Measurements from ENCODE around the gene PRKRIP1. TPM values are rescaled to one million over a fixed set of nuclear protein-coding genes. Genes with fewer than 3 reads are reported as not detected.

PRKRIP1 gene
- total RNA-seq, 1 donor from 2014 or later: 37.3 TPM

DNA sequence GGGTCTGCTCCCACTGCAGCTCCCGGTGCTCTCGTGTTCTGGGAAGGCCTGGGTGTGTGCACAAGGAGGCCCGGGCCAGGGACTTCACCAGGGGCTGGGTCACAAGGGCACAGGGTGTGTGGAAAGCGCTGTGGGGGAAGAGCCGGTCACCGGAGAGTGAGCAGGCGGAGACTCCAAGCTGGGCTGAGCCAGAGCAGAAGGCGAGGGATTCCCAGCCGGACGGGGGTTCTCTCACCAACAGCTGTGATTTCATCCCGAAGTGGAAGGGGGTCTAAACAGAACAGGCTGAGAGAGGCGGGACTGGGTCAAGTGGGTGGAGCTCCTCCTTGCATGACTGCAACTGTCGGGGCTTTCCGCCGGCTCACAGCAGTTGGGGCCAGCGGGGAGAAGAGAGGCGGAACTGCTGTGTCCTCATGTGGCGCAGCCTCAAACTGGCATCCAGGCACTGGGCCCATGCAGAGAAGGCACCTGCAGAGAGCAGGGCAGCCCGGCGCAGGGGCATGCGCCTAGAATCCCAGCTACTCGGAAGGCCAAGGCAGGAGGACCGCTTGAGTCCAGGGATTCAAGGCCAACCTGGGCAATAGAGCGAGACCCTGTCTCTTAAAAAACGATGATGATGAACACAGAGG is 29.6 kb downstream of the PRKRIP1 start:
- H4K20me1 ChIP-seq (ENCODE audit: insufficient read depth, low read length): peaks cover 9% of the 10 kb centered on the region
- H3K27me3 Mint-ChIP-seq (ENCODE audit: low read depth, unreplicated experiment): no peaks in the 10 kb centered on the region
- H3K36me3 ChIP-seq (ENCODE audit: insufficient read depth, low read length): peaks cover 2% of the 10 kb centered on the region
- no peak for FAIRE-seq
- no peak overlapping the region for H3K9ac ChIP-seq (ENCODE audit: low read length)
- DNase-seq (ENCODE audit: low read depth): no peak
- H2AFZ ChIP-seq (ENCODE audit: low read depth, low read length): no peak overlapping the region
- H3K4me2 ChIP-seq (ENCODE audit: low read length): no peak overlapping the region
- no peaks in the 10 kb centered on the region for H3K79me2 ChIP-seq (ENCODE audit: insufficient read depth, low read length)
- H3K27ac Mint-ChIP-seq (ENCODE audit: unreplicated experiment): no peak overlapping the region
- H3K4me3 ChIP-seq (ENCODE audit: insufficient read depth, low read depth, low read length): no peak overlapping the region
- no peaks in the 10 kb centered on the region for H3K9me3 Mint-ChIP-seq (ENCODE audit: unreplicated experiment)
- H3K27me3 ChIP-seq (ENCODE audit: insufficient read depth, low read length): no peaks in the 10 kb centered on the region
- H3K27ac ChIP-seq (ENCODE audit: low read depth, low read length): no peak overlapping the region
- H3K4me1 Mint-ChIP-seq (ENCODE audit: low read depth, unreplicated experiment): peaks cover 7% of the 10 kb centered on the region
- no peaks in the 10 kb centered on the region for H3K9me3 ChIP-seq (ENCODE audit: insufficient read depth, low read depth, low read length)
- peak overlapping the region; percentile 56 for H3K4me3 Mint-ChIP-seq (ENCODE audit: unreplicated experiment)
- H3K4me1 ChIP-seq (ENCODE audit: insufficient read depth, low read length): no peaks in the 10 kb centered on the region
- peaks cover 11% of the 10 kb centered on the region for H3K36me3 Mint-ChIP-seq (ENCODE audit: low read depth, unreplicated experiment)
- TF ChIP-seq, protein P1, sequence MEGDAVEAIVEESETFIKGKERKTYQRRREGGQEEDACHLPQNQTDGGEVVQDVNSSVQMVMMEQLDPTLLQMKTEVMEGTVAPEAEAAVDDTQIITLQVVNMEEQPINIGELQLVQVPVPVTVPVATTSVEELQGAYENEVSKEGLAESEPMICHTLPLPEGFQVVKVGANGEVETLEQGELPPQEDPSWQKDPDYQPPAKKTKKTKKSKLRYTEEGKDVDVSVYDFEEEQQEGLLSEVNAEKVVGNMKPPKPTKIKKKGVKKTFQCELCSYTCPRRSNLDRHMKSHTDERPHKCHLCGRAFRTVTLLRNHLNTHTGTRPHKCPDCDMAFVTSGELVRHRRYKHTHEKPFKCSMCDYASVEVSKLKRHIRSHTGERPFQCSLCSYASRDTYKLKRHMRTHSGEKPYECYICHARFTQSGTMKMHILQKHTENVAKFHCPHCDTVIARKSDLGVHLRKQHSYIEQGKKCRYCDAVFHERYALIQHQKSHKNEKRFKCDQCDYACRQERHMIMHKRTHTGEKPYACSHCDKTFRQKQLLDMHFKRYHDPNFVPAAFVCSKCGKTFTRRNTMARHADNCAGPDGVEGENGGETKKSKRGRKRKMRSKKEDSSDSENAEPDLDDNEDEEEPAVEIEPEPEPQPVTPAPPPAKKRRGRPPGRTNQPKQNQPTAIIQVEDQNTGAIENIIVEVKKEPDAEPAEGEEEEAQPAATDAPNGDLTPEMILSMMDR (IDR thresholded peaks at IDR 0.05; ENCODE audit: insufficient read depth, low read depth, low read length): no peak
- TF ChIP-seq EZH2 (IDR thresholded peaks at IDR 0.05; ENCODE audit: insufficient read depth, low read length): no peak

GRCh38 chr7:102426268-102427018 is 30.3 kb downstream of the PRKRIP1 start:
- DNase-seq (ENCODE audit: low read depth) (no peak), FAIRE-seq (no peak)
- Mint-ChIP-seq H3K27ac (ENCODE audit: unreplicated experiment) (no peak overlapping the region), H3K36me3 (ENCODE audit: low read depth, unreplicated experiment) (peaks cover 11% of the 10 kb centered on the region), H3K4me3 (ENCODE audit: unreplicated experiment) (no peak overlapping the region), H3K27me3 (ENCODE audit: low read depth, unreplicated experiment) (no peaks in the 10 kb centered on the region), H3K9me3 (ENCODE audit: unreplicated experiment) (no peaks in the 10 kb centered on the region), H3K4me1 (ENCODE audit: low read depth, unreplicated experiment) (peaks cover 7% of the 10 kb centered on the region)
- Histone ChIP-seq H4K20me1 (ENCODE audit: insufficient read depth, low read length) (peaks cover 8% of the 10 kb centered on the region), H3K79me2 (ENCODE audit: insufficient read depth, low read length) (no peaks in the 10 kb centered on the region), H3K4me1 (ENCODE audit: insufficient read depth, low read length) (no peaks in the 10 kb centered on the region), H3K9me3 (ENCODE audit: insufficient read depth, low read depth, low read length) (no peaks in the 10 kb centered on the region), H2AFZ (ENCODE audit: low read depth, low read length) (no peak overlapping the region), H3K9ac (ENCODE audit: low read length) (no peak overlapping the region), H3K36me3 (ENCODE audit: insufficient read depth, low read length) (peaks cover 2% of the 10 kb centered on the region), H3K27me3 (ENCODE audit: insufficient read depth, low read length) (no peaks in the 10 kb centered on the region), H3K4me2 (ENCODE audit: low read length) (no peak overlapping the region), H3K27ac (ENCODE audit: low read depth, low read length) (no peak overlapping the region), H3K4me3 (ENCODE audit: insufficient read depth, low read depth, low read length) (no peak overlapping the region)
- TF ChIP-seq, protein P1 (IDR thresholded peaks at IDR 0.05; ENCODE audit: insufficient read depth, low read depth, low read length): no peak

- Mint-ChIP-seq H3K4me1 (ENCODE audit: low read depth, unreplicated experiment) (peaks cover 11% of the 10 kb centered on the region), H3K9me3 (ENCODE audit: unreplicated experiment) (no peaks in the 10 kb centered on the region), H3K4me3 (ENCODE audit: unreplicated experiment) (no peak overlapping the region), H3K36me3 (ENCODE audit: low read depth, unreplicated experiment) (peaks cover 10% of the 10 kb centered on the region), H3K27ac (ENCODE audit: unreplicated experiment) (peak overlapping the region; percentile 19), H3K27me3 (ENCODE audit: low read depth, unreplicated experiment) (no peaks in the 10 kb centered on the region)
- TF ChIP-seq, protein P1 (IDR thresholded peaks at IDR 0.05; ENCODE audit: insufficient read depth, low read depth, low read length): no peak
- no peak for TF ChIP-seq EZH2 (IDR thresholded peaks at IDR 0.05; ENCODE audit: insufficient read depth, low read length)
- Histone ChIP-seq H3K36me3 (ENCODE audit: insufficient read depth, low read length) (peaks cover 2% of the 10 kb centered on the region), H3K4me3 (ENCODE audit: insufficient read depth, low read depth, low read length) (no peak overlapping the region), H4K20me1 (ENCODE audit: insufficient read depth, low read length) (peaks cover 8% of the 10 kb centered on the region), H3K9me3 (ENCODE audit: insufficient read depth, low read depth, low read length) (no peaks in the 10 kb centered on the region), H3K4me2 (ENCODE audit: low read length) (no peak overlapping the region), H2AFZ (ENCODE audit: low read depth, low read length) (no peak overlapping the region), H3K27ac (ENCODE audit: low read depth, low read length) (no peak overlapping the region), H3K27me3 (ENCODE audit: insufficient read depth, low read length) (no peaks in the 10 kb centered on the region), H3K4me1 (ENCODE audit: insufficient read depth, low read length) (no peaks in the 10 kb centered on the region), H3K9ac (ENCODE audit: low read length) (no peak overlapping the region), H3K79me2 (ENCODE audit: insufficient read depth, low read length) (no peaks in the 10 kb centered on the region)
- FAIRE-seq (no peak), DNase-seq (ENCODE audit: low read depth) (no peak)
These were observed 30.8 kb downstream of the PRKRIP1 start for GRCh38 chr7:102427019-102427405.

All from astrocyte (in vitro differentiated cells and primary cell).